ENCODE measurements around the gene DCAKD.

Gene DCAKD

DNA sequence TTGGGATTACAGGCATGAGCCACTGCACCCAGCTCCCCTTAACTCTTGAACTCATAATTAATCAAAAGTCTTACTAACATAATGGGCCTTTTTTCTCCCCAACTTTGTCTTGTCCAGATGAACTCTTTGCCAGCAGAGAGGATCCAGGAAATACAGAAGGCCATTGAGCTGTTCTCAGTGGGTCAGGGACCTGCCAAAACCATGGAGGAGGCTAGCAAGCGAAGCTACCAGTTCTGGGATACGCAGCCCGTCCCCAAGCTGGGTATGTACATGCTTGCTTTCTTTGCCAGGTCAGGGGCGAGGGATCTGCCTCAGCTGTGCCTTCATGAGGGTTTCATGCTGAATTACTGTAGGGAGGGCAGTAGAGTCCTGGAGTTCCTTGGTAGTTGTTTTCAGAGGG, 35.0 kb upstream of the DCAKD start:
- H3K4me3 ChIP-seq (ENCODE audit: low read depth, low read length) = no peak overlapping the region
- TF ChIP-seq, protein P1, sequence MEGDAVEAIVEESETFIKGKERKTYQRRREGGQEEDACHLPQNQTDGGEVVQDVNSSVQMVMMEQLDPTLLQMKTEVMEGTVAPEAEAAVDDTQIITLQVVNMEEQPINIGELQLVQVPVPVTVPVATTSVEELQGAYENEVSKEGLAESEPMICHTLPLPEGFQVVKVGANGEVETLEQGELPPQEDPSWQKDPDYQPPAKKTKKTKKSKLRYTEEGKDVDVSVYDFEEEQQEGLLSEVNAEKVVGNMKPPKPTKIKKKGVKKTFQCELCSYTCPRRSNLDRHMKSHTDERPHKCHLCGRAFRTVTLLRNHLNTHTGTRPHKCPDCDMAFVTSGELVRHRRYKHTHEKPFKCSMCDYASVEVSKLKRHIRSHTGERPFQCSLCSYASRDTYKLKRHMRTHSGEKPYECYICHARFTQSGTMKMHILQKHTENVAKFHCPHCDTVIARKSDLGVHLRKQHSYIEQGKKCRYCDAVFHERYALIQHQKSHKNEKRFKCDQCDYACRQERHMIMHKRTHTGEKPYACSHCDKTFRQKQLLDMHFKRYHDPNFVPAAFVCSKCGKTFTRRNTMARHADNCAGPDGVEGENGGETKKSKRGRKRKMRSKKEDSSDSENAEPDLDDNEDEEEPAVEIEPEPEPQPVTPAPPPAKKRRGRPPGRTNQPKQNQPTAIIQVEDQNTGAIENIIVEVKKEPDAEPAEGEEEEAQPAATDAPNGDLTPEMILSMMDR (IDR thresholded peaks at IDR 0.05; ENCODE audit: low read depth, low read length) = no peak

DNA sequence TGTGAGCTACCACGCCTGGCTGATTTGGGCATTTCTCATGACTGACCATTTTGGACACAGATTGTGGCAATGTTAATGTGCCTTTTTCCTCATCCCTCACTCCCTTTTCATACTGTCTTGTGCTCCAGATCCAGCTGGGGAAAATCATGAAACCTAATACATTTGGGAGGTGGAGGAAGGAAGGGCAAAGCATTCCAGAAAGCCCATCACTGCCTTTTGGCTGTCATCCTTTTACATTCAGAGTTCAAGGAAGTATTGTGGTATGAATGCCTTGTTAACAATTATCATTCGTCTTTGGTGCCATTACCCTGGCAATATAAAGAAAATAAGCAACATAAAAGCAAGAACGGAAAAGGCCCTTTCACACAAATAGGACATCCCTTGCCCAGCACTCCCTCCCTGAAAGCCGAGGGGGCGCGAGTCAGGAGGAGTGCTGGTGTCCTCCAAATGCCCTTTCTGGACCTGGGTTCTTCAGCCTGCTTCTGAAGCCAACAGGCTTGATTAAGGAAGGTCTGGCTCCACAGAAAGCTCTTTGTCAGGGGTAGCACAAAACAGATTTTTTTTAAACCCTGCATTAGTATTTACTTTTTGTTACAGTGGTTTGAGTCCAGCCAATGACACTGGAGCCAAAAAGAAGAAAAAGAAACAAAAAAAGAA, 29.7 kb upstream of the DCAKD start:
- H3K4me3 ChIP-seq (ENCODE audit: low read depth, low read length) = no peak overlapping the region
- TF ChIP-seq, protein P1 (IDR thresholded peaks at IDR 0.05; ENCODE audit: low read depth, low read length) = no peak

DNA sequence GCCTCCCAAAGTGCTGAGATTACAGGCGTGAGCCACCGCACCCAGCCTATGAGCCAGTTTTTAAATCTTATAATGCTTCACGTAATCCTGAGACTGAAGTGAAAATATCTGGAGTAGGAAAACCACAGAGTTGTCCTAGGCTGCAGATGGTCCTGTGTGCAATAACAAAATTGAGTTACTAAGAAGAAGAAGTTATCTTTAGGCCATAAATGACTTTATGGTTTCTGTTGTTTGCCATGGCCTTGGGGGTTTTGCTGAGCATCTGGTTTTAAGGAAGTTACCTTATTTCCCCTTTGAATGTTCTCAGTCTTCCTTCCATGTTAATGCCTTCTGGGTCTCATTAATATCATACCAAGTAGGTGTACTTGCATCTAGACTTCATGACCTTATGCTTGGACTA, 26.2 kb upstream of the DCAKD start:
- TF ChIP-seq, protein P1 (IDR thresholded peaks at IDR 0.05; ENCODE audit: low read depth, low read length) = no peak
- no peak overlapping the region for H3K4me3 ChIP-seq (ENCODE audit: low read depth, low read length)

DNA sequence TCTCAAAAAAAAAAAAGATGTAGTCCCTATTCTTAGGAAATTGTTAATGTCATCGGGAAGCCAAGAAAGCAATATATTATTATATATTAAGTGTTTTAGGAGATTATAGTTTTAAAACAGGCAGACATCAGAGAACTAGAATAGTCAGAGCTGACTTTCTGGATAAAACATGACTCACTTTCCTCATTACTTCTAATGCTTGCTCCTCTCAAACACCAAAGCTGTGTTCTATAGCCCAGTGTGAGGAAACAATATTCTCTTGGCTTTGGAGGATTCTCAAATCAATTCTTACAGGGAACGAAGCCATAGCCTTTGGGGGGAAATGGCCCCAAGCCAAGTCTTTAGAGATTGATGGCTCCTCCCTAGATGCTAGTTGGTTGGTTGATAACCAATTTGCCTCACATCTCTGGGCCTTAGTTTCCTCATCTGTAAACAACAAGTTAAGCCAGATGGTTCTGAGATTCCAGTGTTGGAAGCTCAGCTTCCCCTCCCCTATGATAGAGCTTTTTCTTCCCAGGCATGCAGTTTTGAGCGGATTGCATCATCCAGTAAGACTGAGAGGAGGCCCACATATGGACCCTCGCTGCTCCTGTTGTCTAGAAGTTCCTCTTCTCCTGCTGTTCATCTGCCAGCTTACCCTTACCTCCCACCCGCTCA, 22.1 kb upstream of the DCAKD start:
- TF ChIP-seq, protein P1 (IDR thresholded peaks at IDR 0.05; ENCODE audit: low read depth, low read length) = no peak
- no peak overlapping the region for H3K4me3 ChIP-seq (ENCODE audit: low read depth, low read length)

DNA sequence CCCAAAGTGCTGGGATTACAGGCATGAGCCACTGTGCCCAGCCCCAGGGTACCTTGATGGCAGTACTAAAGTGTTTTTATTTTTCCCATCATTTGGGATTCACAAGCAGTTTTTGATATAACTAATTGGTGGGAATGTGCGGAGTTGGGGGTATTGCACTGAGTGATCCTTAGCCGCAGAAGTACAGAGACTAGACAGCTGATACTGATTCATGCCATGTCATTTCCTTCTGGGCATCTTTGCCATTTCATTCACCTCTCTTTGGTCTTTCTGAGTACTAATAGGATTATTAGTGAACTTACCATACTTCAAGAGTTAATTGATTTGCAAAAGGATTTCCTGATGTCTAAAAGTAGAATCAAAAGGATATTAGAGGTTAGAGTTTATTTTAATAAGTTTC, 19.4 kb upstream of the DCAKD start:
- TF ChIP-seq, protein P1 (IDR thresholded peaks at IDR 0.05; ENCODE audit: low read depth, low read length) = no peak

DNA sequence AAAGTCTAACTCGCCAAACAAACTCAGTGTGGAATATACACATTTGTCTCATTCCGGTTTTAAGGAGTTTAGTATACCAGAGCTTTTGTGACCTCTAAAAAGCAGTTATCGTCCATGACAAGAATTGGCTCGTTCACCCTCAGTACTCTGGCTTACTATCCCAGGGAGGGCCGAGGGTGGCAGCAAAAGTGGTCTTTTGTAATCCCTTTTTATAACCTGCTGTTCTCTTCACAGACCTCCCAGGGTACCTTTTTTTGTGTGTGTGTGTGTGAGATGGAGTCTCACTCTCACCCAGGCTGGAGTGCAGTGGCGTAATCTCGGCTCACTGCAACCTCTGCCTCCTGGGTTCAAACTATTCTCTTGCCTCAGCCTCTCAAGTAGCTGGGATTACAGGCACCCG, 18.6 kb upstream of the DCAKD start:
- H3K4me3 ChIP-seq (ENCODE audit: low read depth, low read length) = no peak overlapping the region
- TF ChIP-seq, protein P1 (IDR thresholded peaks at IDR 0.05; ENCODE audit: low read depth, low read length) = no peak

More for the DNA sequence above, 19.4 kb upstream of the DCAKD start:
- H3K4me3 ChIP-seq (ENCODE audit: low read depth, low read length) = no peak overlapping the region

DNA sequence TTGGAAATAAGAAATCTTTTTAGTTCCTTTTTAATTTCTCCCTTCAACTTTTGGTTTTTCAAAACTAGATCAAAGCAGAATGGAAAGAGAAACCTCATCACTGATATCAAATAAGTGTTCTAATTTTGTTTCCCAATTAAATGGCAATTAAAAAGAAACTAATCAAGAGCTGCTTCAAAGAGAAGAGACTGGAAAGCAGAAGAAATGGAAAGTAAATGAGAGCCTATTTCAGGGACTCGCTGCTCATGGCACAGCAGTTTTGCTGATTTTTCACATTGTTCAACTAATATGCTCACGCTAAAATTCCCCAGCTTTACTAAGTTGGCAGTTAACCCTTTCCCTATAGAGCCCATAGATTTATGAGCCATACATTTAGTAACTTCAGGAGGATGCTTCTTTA, 16.2 kb upstream of the DCAKD start:
- TF ChIP-seq, protein P1 (IDR thresholded peaks at IDR 0.05; ENCODE audit: low read depth, low read length) = no peak
- no peak overlapping the region for H3K4me3 ChIP-seq (ENCODE audit: low read depth, low read length)
